Immature natural killer cell (primary cell): Measurements from ENCODE around the gene TSGA10IP. TPM values are rescaled to one million over a fixed set of nuclear protein-coding genes. Genes with fewer than 3 reads are reported as not detected.

ENCODE experiments used
- DNase-seq, 3 donors: peaks; one replicate each; pipeline ENCODE4 v3.0.0; 2022; ENCODE audit warnings: mixed read lengths in 1 of 3
- H3K27ac Mint-ChIP-seq, 6 donors: one replicate each; pipeline ENCODE4 v1.8.0; 2020; ENCODE audit warnings: mixed read lengths in 6 of 6, mild to moderate bottlenecking in 5 of 6, inconsistent platforms in 4 of 6, moderate library complexity in 3 of 6
- H3K27me3 Mint-ChIP-seq, 3 donors: one replicate each; pipeline ENCODE4 v1.8.0; 2020 to 2021; ENCODE audit warnings: low read depth in 3 of 3, mild to moderate bottlenecking in 3 of 3, mixed read lengths in 3 of 3, moderate library complexity in 3 of 3, inconsistent platforms in 1 of 3
- H3K36me3 Mint-ChIP-seq, 3 donors: one replicate each; pipeline ENCODE4 v1.8.0; 2020; ENCODE audit warnings: mixed read lengths in 3 of 3, inconsistent platforms in 2 of 3, mild to moderate bottlenecking in 2 of 3
- H3K4me1 Mint-ChIP-seq, 2 donors: one replicate each; pipeline ENCODE4 v1.8.0; 2020; ENCODE audit warnings: inconsistent platforms in 2 of 2, mild to moderate bottlenecking in 2 of 2, mixed read lengths in 2 of 2, moderate library complexity in 1 of 2
- H3K4me3 Mint-ChIP-seq, 5 donors: one replicate each; pipeline ENCODE4 v1.8.0; 2020; ENCODE audit warnings: mild to moderate bottlenecking in 5 of 5, mixed read lengths in 5 of 5, inconsistent platforms in 3 of 5, moderate library complexity in 3 of 5
- H3K9me3 Mint-ChIP-seq, 6 donors: one replicate each; pipeline ENCODE4 v1.8.0; 2020; ENCODE audit warnings: mild to moderate bottlenecking in 6 of 6, mixed read lengths in 6 of 6, inconsistent platforms in 4 of 6, moderate library complexity in 3 of 6
- polyA plus RNA-seq, 3 donors: library from polyadenylated mRNA; unstranded; fragments of 300-500 nt; fragmentation: Illumina TruSeq; gene quantifications; one replicate each; pipeline ENCODE4 v1.2.3, GENCODE V29; 2021

Gene TSGA10IP
- polyA plus RNA-seq, 3 donors from 2014 or later = not detected

DNA sequence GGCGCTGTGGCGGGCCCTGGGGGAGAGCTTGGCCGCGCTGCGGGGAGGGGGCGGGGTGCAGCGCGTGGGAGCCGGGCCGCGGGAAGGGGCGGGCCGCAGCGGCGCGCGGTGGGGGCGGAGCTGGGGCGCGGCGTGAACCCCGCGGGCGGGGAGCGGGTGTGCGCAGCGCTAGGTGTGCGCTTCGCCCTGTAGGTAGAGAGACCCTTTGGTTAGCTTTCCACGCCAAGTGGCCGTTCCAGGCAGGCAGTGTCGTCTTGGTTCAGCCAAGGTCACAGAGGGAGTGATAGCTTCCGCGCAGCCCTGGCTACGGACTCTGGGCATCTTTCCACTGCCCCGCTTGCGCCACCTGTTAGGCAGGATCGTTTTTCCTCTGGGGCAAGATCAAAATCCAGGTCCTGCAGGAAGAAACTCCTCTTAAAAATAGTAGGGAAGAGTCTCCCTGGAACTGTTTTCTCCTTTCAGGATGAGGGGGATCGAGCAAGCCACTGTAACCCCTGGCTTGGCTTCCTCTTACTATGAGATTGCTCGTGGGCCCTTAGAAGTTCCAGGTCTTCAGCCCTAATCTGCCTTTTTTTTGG lies 57.5 kb downstream of the TSGA10IP start:
- Mint-ChIP-seq H3K4me1 (peaks cover 42 to 53% of the 10 kb centered on the region in 2 donors), H3K9me3 (no peaks in the 10 kb centered on the region), H3K27me3 (peaks cover 8 to 13% (median 9%) of the 10 kb centered on the region in 3 donors), H3K36me3 (peaks cover 3 to 26% (median 15%) of the 10 kb centered on the region in 3 donors), H3K4me3 (peak overlapping the region; percentile 92 to 100 (median 99)), H3K27ac (peak overlapping the region; percentile 82 to 99 (median 97))
- no peak for DNase-seq

DNA sequence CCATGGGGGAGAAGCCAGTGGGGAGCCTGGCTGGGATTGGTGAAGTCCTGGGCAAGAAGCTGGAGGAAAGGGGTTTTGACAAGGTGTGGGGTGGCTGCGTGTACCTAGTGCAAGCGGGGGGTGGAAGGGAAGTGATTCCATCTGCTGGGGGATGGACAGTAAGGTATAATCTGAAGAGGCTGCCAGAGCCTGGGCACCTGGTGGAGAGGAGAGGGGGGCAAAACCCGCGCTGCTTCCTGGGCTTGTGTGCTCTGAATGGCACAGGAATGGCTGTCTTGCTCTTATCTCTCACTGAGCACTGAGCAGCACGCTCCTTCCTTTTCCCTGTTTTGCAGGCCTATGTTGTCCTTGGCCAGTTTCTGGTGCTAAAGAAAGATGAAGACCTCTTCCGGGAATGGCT lies 58.0 kb downstream of the TSGA10IP start:
- peaks cover 42 to 50% of the 10 kb centered on the region in 2 donors for H3K4me1 Mint-ChIP-seq
- DNase-seq = no peak
- H3K9me3 Mint-ChIP-seq = no peaks in the 10 kb centered on the region
- peak overlapping the region; percentile 77 to 96 (median 84) for H3K27ac Mint-ChIP-seq
- peaks cover 0 to 20% (median 13%) of the 10 kb centered on the region in 3 donors for H3K36me3 Mint-ChIP-seq
- H3K4me3 Mint-ChIP-seq = peak overlapping the region; percentile 76 to 99 (median 98)
- H3K27me3 Mint-ChIP-seq = peaks cover 8 to 13% (median 9%) of the 10 kb centered on the region in 3 donors

GRCh38 chr11:66004186-66004585 lies 58.9 kb downstream of the TSGA10IP start:
- Mint-ChIP-seq H3K36me3 (peaks cover 0 to 11% (median 4%) of the 10 kb centered on the region in 3 donors), H3K27ac (peak overlapping the region in 1 of 6 donors; percentile 45), H3K27me3 (peaks cover 8 to 13% (median 9%) of the 10 kb centered on the region in 3 donors), H3K9me3 (no peaks in the 10 kb centered on the region), H3K4me3 (peak overlapping the region in 3 of 5 donors; percentile 36 to 99 (median 98)), H3K4me1 (peaks cover 41% of the 10 kb centered on the region in 2 donors)
- no peak for DNase-seq

GRCh38 chr11:66006134-66006890 lies 61.0 kb downstream of the TSGA10IP start:
- H3K27ac Mint-ChIP-seq = no peak overlapping the region
- no peak overlapping the region for H3K4me3 Mint-ChIP-seq
- DNase-seq = no peak
- H3K36me3 Mint-ChIP-seq = peaks cover 0 to 9% (median 0%) of the 10 kb centered on the region in 3 donors
- H3K4me1 Mint-ChIP-seq = peaks cover 24 to 25% of the 10 kb centered on the region in 2 donors
- H3K27me3 Mint-ChIP-seq = peaks cover 9 to 19% (median 10%) of the 10 kb centered on the region in 3 donors
- H3K9me3 Mint-ChIP-seq = no peaks in the 10 kb centered on the region

DNA sequence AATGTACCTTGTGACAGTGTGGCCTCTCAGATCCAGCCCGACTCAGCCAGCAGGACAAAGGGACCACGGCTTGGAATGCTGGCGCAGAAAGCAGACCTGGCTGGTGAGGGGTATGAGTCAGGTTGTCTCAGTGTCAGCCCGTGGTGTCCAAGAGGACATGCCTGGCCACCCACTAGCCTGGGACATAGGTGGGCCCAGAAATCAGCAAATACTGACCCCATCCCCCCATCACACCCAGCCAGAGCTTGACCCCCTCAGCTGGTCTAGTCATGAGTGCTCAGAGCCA lies 61.6 kb downstream of the TSGA10IP start:
- Mint-ChIP-seq H3K36me3 (peaks cover 0 to 9% (median 0%) of the 10 kb centered on the region in 3 donors), H3K9me3 (no peaks in the 10 kb centered on the region), H3K27ac (no peak overlapping the region), H3K27me3 (peaks cover 8 to 19% (median 9%) of the 10 kb centered on the region in 3 donors), H3K4me1 (peaks cover 19 to 20% of the 10 kb centered on the region in 2 donors), H3K4me3 (no peak overlapping the region)
- DNase-seq = no peak

- H3K9me3 Mint-ChIP-seq = no peaks in the 10 kb centered on the region
- peaks cover 15 to 16% of the 10 kb centered on the region in 2 donors for H3K4me1 Mint-ChIP-seq
- no peak overlapping the region for H3K27ac Mint-ChIP-seq
- H3K27me3 Mint-ChIP-seq = peaks cover 4 to 15% (median 5%) of the 10 kb centered on the region in 3 donors
- DNase-seq = no peak
- no peak overlapping the region for H3K4me3 Mint-ChIP-seq
- peaks cover 0 to 9% (median 0%) of the 10 kb centered on the region in 3 donors for H3K36me3 Mint-ChIP-seq
Observed at GRCh38 chr11:66007201-66007634, 61.9 kb downstream of the TSGA10IP start.

DNA sequence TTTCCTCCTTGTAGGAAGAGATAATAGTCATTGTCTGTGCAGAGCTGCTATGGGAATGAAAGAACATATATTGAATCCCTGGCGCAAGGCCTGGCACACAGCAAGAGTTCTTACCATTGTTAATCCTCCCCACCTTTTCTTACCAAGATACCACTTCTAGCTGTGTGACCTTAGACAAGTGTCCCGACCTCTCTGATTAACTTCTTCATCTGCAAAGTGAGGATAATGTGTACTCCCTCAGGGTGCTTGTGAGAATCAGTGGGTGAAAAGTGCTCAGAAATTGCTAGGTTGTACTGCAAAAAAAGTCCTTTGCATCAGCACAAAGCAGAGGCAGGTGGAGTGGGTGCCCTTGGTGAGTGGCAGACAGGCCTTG lies 62.8 kb downstream of the TSGA10IP start:
- Mint-ChIP-seq H3K27ac (no peak overlapping the region), H3K9me3 (no peaks in the 10 kb centered on the region), H3K27me3 (peaks cover 2 to 10% (median 2%) of the 10 kb centered on the region in 3 donors), H3K4me3 (no peak overlapping the region), H3K36me3 (peaks cover 0 to 9% (median 0%) of the 10 kb centered on the region in 3 donors), H3K4me1 (peaks cover 7 to 10% of the 10 kb centered on the region in 2 donors)
- no peak for DNase-seq

DNA sequence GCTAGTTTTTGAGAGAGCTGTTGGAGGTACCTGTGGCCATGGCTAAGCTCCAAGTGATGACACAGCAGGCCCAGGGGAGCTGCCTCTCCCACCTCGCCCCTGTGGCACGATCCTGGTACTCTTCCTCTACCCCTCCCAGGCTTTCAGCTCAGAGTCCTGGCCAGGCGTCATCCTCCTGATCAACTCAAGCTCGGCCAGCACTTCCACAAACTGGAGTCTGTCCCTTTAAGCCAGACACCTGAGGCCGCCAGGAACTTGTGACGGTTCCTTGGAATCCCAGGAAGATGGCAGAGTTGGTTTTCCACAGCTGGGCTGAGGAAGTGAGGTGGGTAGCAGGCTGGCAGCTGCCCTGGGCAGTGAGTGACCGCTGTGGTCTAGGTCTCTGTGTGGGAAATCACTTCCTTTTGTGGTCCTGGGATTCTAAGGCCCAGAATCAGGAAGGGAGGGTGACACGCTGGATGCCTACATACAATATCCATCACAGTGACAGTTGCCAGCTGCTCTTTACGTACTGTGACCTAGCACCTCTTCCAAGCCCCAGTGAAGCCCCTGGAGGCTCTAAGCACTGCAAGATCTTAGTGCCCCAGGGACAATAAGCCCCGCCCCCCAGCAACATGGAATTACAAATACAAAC lies 63.3 kb downstream of the TSGA10IP start:
- H3K4me3 Mint-ChIP-seq = no peak overlapping the region
- H3K9me3 Mint-ChIP-seq = no peaks in the 10 kb centered on the region
- no peak for DNase-seq
- peaks cover 2 to 10% (median 2%) of the 10 kb centered on the region in 3 donors for H3K27me3 Mint-ChIP-seq
- H3K36me3 Mint-ChIP-seq = peaks cover 0 to 9% (median 0%) of the 10 kb centered on the region in 3 donors
- H3K4me1 Mint-ChIP-seq = peaks cover 2 to 5% of the 10 kb centered on the region in 2 donors
- no peak overlapping the region for H3K27ac Mint-ChIP-seq

Other genes with a start within 250 kb of the TSGA10IP start
- gene KAT5, start 233.2 kb upstream of the TSGA10IP start, polyA plus RNA-seq = 10 to 100 TPM; 41.8 to 49.4 (median 47.7) TPM
- gene RNASEH2C, start 224.7 kb upstream of the TSGA10IP start, polyA plus RNA-seq = 100 to 1,000 TPM in 2 of 3 donors, 10 to 100 TPM in 1; 37.4 to 160 (median 124) TPM
- gene AP5B1, start 164.5 kb upstream of the TSGA10IP start, polyA plus RNA-seq = 10 to 100 TPM in 1 of 3 donors, 1 to 10 TPM in 2; 7.6 to 20.8 (median 8.2) TPM
- not detected for gene OVOL1, start 158.4 kb upstream of the TSGA10IP start, polyA plus RNA-seq
- 1 to 10 TPM in 2 of 3 donors, under 1 TPM in 1; 0.30 to 1.7 (median 1.6) TPM for gene SNX32, start 111.5 kb upstream of the TSGA10IP start, polyA plus RNA-seq
- gene CFL1, start 87.3 kb upstream of the TSGA10IP start, polyA plus RNA-seq = 1,000 to 10,000 TPM; 2,883 to 4,279 (median 3,963) TPM
- 10 to 100 TPM; 22.7 to 47.0 (median 32.2) TPM for gene MUS81, start 85.0 kb upstream of the TSGA10IP start, polyA plus RNA-seq
- gene EFEMP2, start 72.7 kb upstream of the TSGA10IP start, polyA plus RNA-seq = 1 to 10 TPM; 1.6 to 6.3 (median 3.6) TPM
- gene CTSW, start 65.6 kb upstream of the TSGA10IP start, polyA plus RNA-seq = 1,000 to 10,000 TPM; 2,066 to 3,052 (median 2,928) TPM
- gene FIBP, start 57.0 kb upstream of the TSGA10IP start, polyA plus RNA-seq = 100 to 1,000 TPM; 120 to 145 (median 141) TPM
- 100 to 1,000 TPM in 2 of 3 donors, 10 to 100 TPM in 1; 62.9 to 159 (median 142) TPM for gene CCDC85B, start 54.8 kb upstream of the TSGA10IP start, polyA plus RNA-seq
- under 1 TPM; 0.13 to 0.30 (median 0.17) TPM for gene FOSL1, start 45.1 kb upstream of the TSGA10IP start, polyA plus RNA-seq
- gene C11orf68, start 26.4 kb upstream of the TSGA10IP start, polyA plus RNA-seq = 10 to 100 TPM; 45.7 to 84.5 (median 60.4) TPM
- 100 to 1,000 TPM; 135 to 234 (median 182) TPM for gene DRAP1, start 26.1 kb upstream of the TSGA10IP start, polyA plus RNA-seq
- 10 to 100 TPM in 2 of 3 donors, 1 to 10 TPM in 1; 7.5 to 53.0 (median 16.1) TPM for gene SART1, start 16.3 kb downstream of the TSGA10IP start, polyA plus RNA-seq
- gene EIF1AD, start 56.7 kb downstream of the TSGA10IP start, polyA plus RNA-seq = 10 to 100 TPM; 14.0 to 26.0 (median 21.0) TPM
- gene BANF1, start 57.0 kb downstream of the TSGA10IP start, polyA plus RNA-seq = 100 to 1,000 TPM; 212 to 366 (median 295) TPM
- gene CST6, start 66.5 kb downstream of the TSGA10IP start, polyA plus RNA-seq = not detected
- gene CATSPER1, start 81.0 kb downstream of the TSGA10IP start, polyA plus RNA-seq = 10 to 100 TPM; 17.2 to 41.1 (median 20.8) TPM
- not detected for gene GAL3ST3, start 103.7 kb downstream of the TSGA10IP start, polyA plus RNA-seq
- gene SF3B2, start 106.9 kb downstream of the TSGA10IP start, polyA plus RNA-seq = 100 to 1,000 TPM in 1 of 3 donors, 10 to 100 TPM in 2; 71.7 to 141 (median 76.7) TPM
- 10 to 100 TPM; 10.0 to 72.3 (median 23.9) TPM for gene PACS1, start 124.8 kb downstream of the TSGA10IP start, polyA plus RNA-seq